GM12878 (cell line): ENCODE results near the gene CYP46A1. TPM values are rescaled to one million over a fixed set of nuclear protein-coding genes. Genes with fewer than 3 reads are reported as not detected.

Experiments used
- ATAC-seq: fragments of 200-7000 bp; cut with Tn5 transposase; 3 replicates; pipeline ENCODE4 v1.9.1; 2020; ENCODE audit warnings: mild to moderate bottlenecking, moderate library complexity
- BruUV-seq: library from RNA; stranded (reverse); fragments of 400-500 nt; replicated peaks from 2 replicates; lab custom pipeline; 2021; lab: Mats Ljungman, UMichigan
- CTCF ChIA-PET: fragments of 300-600 bp; sonication (Branson Sonifier 250); formaldehyde crosslinking; extraction: SDS; loops from one replicate; lab custom pipeline; 2021; ENCODE audit warnings: inconsistent platforms; lab: Yijun Ruan, JAX
- POLR2A ChIA-PET: fragments of 350-600 bp; formaldehyde crosslinking; extraction: SDS; loops from one replicate; lab custom pipeline; 2021; ENCODE audit warnings: inconsistent platforms; lab: Charles Lee
- RAD21 ChIA-PET: fragments of 300-600 bp; sonication (Branson Sonifier 250); formaldehyde crosslinking; loops from one replicate; lab custom pipeline; 2023; ENCODE audit warnings: antibody characterized with exemption; ENCODE audit not compliant: unreplicated experiment; lab: Charles Lee
- SMC1A ChIA-PET: fragments of 300-600 bp; sonication (Branson Sonifier 250); formaldehyde crosslinking; loops from one replicate; lab custom pipeline; 2023; ENCODE audit not compliant: unreplicated experiment, uncharacterized antibody; lab: Charles Lee
- DNase-seq: peaks from one replicate; pipeline ENCODE4 v3.0.0-alpha.2; 2011; ENCODE audit warnings: low read depth, low spot score
- FAIRE-seq: peaks from 3 replicates; lab custom pipeline; 2011; peaks lifted over from hg19 to GRCh38; lab: Jason Lieb, UNC
- H2AFZ ChIP-seq: 2 replicates; pipeline ENCODE4 v1.6.0; 2011; ENCODE audit warnings: low read depth, low read length, control low read depth; ENCODE audit not compliant: control insufficient read depth
- H3K27ac ChIP-seq: 2 replicates; pipeline ENCODE4 v1.5.1; 2011; ENCODE audit warnings: control low read depth; ENCODE audit not compliant: control insufficient read depth, insufficient read depth
- H3K27me3 ChIP-seq, 2 experiments: replicated peaks in 1 of 2; 2 replicates each; pipeline versions ENCODE4 v1.6.0 to v1.6.1; 2011; ENCODE audit warnings: low read length in 1 of 2; ENCODE audit not compliant: control insufficient read depth in 2 of 2, insufficient read depth in 2 of 2
- H3K36me3 ChIP-seq, 2 experiments: 2 replicates each; pipeline ENCODE4 v1.5.1; 2011; ENCODE audit warnings: low read length in 1 of 2; ENCODE audit not compliant: control insufficient read depth in 2 of 2, insufficient read depth in 2 of 2
- H3K4me1 ChIP-seq: 2 replicates; pipeline ENCODE4 v1.6.1; 2011; ENCODE audit warnings: mild to moderate bottlenecking, low read length, moderate library complexity, mixed read lengths; ENCODE audit not compliant: control insufficient read depth, insufficient read depth
- H3K4me2 ChIP-seq: 2 replicates; pipeline ENCODE4 v1.6.0; 2011; ENCODE audit warnings: control low read depth; ENCODE audit not compliant: control insufficient read depth, insufficient read depth
- H3K4me3 ChIP-seq: fragments of 200-600 bp; sonication (generic); 2 replicates; pipeline ENCODE4 v1.5.1; 2016
- H3K79me2 ChIP-seq: 2 replicates; pipeline ENCODE4 v1.6.0; 2011; ENCODE audit warnings: low read length; ENCODE audit not compliant: control insufficient read depth, insufficient read depth
- H3K9ac ChIP-seq: 2 replicates; pipeline ENCODE4 v1.8.0; 2011; ENCODE audit warnings: low read length, control low read depth, mixed read lengths; ENCODE audit not compliant: control insufficient read depth, insufficient read depth
- H3K9me3 ChIP-seq: replicated peaks from 3 replicates; pipeline ENCODE4 v1.5.1; 2011; ENCODE audit warnings: mild to moderate bottlenecking, low read length; ENCODE audit not compliant: control insufficient read depth, insufficient read depth
- H4K20me1 ChIP-seq: 2 replicates; pipeline ENCODE4 v1.6.0; 2011; ENCODE audit not compliant: control insufficient read depth, insufficient read depth
- BACH1 ChIP-seq: fragments of 450-650 bp; IDR thresholded peaks from 2 replicates; pipeline ENCODE4 v1.6.1; 2017; ENCODE audit warnings: mild to moderate bottlenecking, borderline replicate concordance
- BHLHE40 ChIP-seq, 2 experiments: fragments of 450-650 bp in 1 of 2; IDR thresholded peaks; 2 replicates each; pipeline ENCODE4 v1.6.1; 2011 to 2017; ENCODE audit warnings: low read depth in 2 of 2, borderline replicate concordance in 1 of 2, improper control_type of control experiment in 1 of 2, low read length in 1 of 2, mild to moderate bottlenecking in 1 of 2
- CREB1 ChIP-seq: IDR thresholded peaks from 2 replicates; pipeline ENCODE4 v1.6.1; 2012; ENCODE audit warnings: low read depth, mild to moderate bottlenecking, inconsistent platforms
- FOS ChIP-seq: IDR thresholded peaks from 3 replicates; pipeline ENCODE4 v1.6.1; 2011; ENCODE audit warnings: borderline replicate concordance; ENCODE audit not compliant: insufficient read length; ENCODE audit errors: extremely low read depth
- HDGF ChIP-seq: fragments of 450-650 bp; IDR thresholded peaks from 2 replicates; pipeline ENCODE4 v1.6.1; 2016; ENCODE audit warnings: antibody characterized with exemption
- NFYA ChIP-seq: IDR thresholded peaks from 2 replicates; pipeline ENCODE4 v1.6.1; 2011; ENCODE audit warnings: low read depth, mild to moderate bottlenecking, low read length, improper control_type of control experiment, borderline replicate concordance
- PML ChIP-seq: IDR thresholded peaks from 2 replicates; pipeline ENCODE4 v1.6.1; 2012; ENCODE audit warnings: low read length, inconsistent platforms
- ZNF274 ChIP-seq: IDR thresholded peaks from one replicate; pipeline ENCODE4 v1.8.0; 2011; ENCODE audit not compliant: insufficient read length, insufficient read depth
- WGBS: methylation state at CpG from one replicate; pipeline ENCODE4 v1.1.6; 2016; ENCODE audit warnings: low lambda C conversion rate; ENCODE audit not compliant: insufficient replicate concordance, insufficient coverage; ENCODE audit errors: missing lambda C conversion rate; 5-methylcytosine and 5-hydroxymethylcytosine counted together
- in situ Hi-C: fragments of 300-500 bp; cut with MboI; formaldehyde crosslinking; loops from 9 replicates; pipeline ENCODE4 v1.14.3; 2018; ENCODE audit warnings: mixed read lengths
- intact Hi-C: fragments of 100-400 bp; cut with micrococcal nuclease; formaldehyde crosslinking; loops from one replicate; pipeline ENCODE4 v1.14.2; 2022; ENCODE audit not compliant: unreplicated experiment
- polyA plus RNA-seq, 11 experiments: library from polyadenylated mRNA; depleted of rRNA in 4 of 11; unstranded in 6 of 11; stranded (reverse) in 5 of 11; fragments of >200 nt; fragmentation: Nextera tagmentation in 4 of 11; fragmentation: Illumina TruSeq in 1 of 11; extraction: Ambion mirVana in 4 of 11; extraction: Trizol in 1 of 11; gene quantifications; 1 replicate in 1 of 11; 2 replicates in 10 of 11; pipeline versions ENCODE4 v1.2.1 to v1.2.3, GENCODE V29; 2011 to 2016; ENCODE audit warnings: inconsistent platforms in 2 of 11, missing spikeins in 2 of 11, low read depth in 1 of 11
- total RNA-seq, 4 experiments: library from RNA; depleted of rRNA in 3 of 4; stranded (reverse); fragments of >200 nt in 3 of 4; fragmentation: Illumina TruSeq in 1 of 4; extraction: Trizol in 1 of 4; gene quantifications; 2 replicates each; pipeline versions ENCODE4 v1.2.1 to v1.2.3, GENCODE V29; 2013 to 2021
- TF ChIP-seq, protein P1 (sequence below): IDR thresholded peaks from 2 replicates; pipeline ENCODE4 v1.6.1; 2011; ENCODE audit warnings: borderline replicate concordance, low read depth, mild to moderate bottlenecking, moderate library complexity, low read length; ENCODE audit not compliant: insufficient read depth, poor library complexity, severe bottlenecking
- TF ChIP-seq, protein P2 (sequence below): IDR thresholded peaks from 2 replicates; pipeline ENCODE4 v1.6.1; 2011; ENCODE audit warnings: mild to moderate bottlenecking, low read depth, low read length, moderate library complexity; ENCODE audit not compliant: insufficient replicate concordance

Gene CYP46A1
- total and polyA plus RNA-seq, 10 of the 15 experiments (the other 5 are each of a cell fraction or from before 2014, with no cell fraction given) = 0.04 to 0.11 TPM; not detected in 8

- Histone ChIP-seq H3K9ac (no peak overlapping the region), H3K4me2 (no peak overlapping the region), H3K79me2 (no peaks in the 10 kb centered on the region), H3K4me3 (no peak overlapping the region), H3K4me1 (peaks cover 8% of the 10 kb centered on the region), H2AFZ (no peak overlapping the region; the same call in 1 of the 2 replicates), H3K27ac (no peak overlapping the region), H4K20me1 (no peaks in the 10 kb centered on the region), H3K27me3 (no peaks in the 10 kb centered on the region), H3K36me3 (no peaks in the 10 kb centered on the region), H3K9me3 (no peaks in the 10 kb centered on the region; the same call in 2 of the 3 replicates)
- POLR2A ChIA-PET = interaction anchor here (0.5 to 0.6 kb wide), 2 partner anchors 22 to 45 kb away, joined by 4 to 6 read pairs; no protein-coding TSS in a partner anchor
- RAD21 ChIA-PET = no interaction called here
- ATAC-seq (peak; percentile 90), FAIRE-seq (no peak), DNase-seq (no peak)
- CTCF ChIA-PET = no interaction called here
- intact Hi-C loops (no loop called here), in situ Hi-C loops (no loop called here)
- TF ChIP-seq BACH1 (no peak), BHLHE40 (IDR thresholded peaks at IDR 0.05; ENCODE audit: borderline replicate concordance in 1 of 2, low read depth in 2 of 2, low read length in 1 of 2) (peak in 1 of 2 experiments; percentile 5; a peak in 1 of 4 replicates)
- no TSS peak for BruUV-seq
- SMC1A ChIA-PET = interaction anchor here (1.2 kb wide), 1 partner anchor 8 kb away, joined by 3 read pairs; no protein-coding TSS in a partner anchor
- 64% methylated on average over 10 of the region's 11 CpGs for WGBS
These were observed 11.4 kb upstream of the CYP46A1 start for GRCh38 chr14:99672506-99673304.

GRCh38 chr14:99673305-99674063 lies 10.6 kb upstream of the CYP46A1 start:
- Histone ChIP-seq H3K27me3 (no peaks in the 10 kb centered on the region), H3K9me3 (peaks cover 2% of the 10 kb centered on the region; the same call in 1 of the 3 replicates), H3K79me2 (no peaks in the 10 kb centered on the region), H3K4me3 (no peak overlapping the region), H3K4me1 (peaks cover 8% of the 10 kb centered on the region), H4K20me1 (no peaks in the 10 kb centered on the region), H3K4me2 (no peak overlapping the region), H3K9ac (no peak overlapping the region), H3K36me3 (no peaks in the 10 kb centered on the region), H3K27ac (no peak overlapping the region), H2AFZ (no peak overlapping the region)
- RAD21 ChIA-PET = no interaction called here
- POLR2A ChIA-PET = interaction anchor here (0.5 to 0.6 kb wide), 2 partner anchors 21 to 45 kb away, joined by 4 to 6 read pairs; no protein-coding TSS in a partner anchor
- CTCF ChIA-PET = no interaction called here
- in situ Hi-C loops (no loop called here), intact Hi-C loops (no loop called here)
- ATAC-seq (no peak), DNase-seq (no peak), FAIRE-seq (no peak)
- WGBS = 56% methylated on average over 6 of the region's 8 CpGs
- SMC1A ChIA-PET = no interaction called here
- BruUV-seq = no TSS peak
- TF ChIP-seq, protein P1, sequence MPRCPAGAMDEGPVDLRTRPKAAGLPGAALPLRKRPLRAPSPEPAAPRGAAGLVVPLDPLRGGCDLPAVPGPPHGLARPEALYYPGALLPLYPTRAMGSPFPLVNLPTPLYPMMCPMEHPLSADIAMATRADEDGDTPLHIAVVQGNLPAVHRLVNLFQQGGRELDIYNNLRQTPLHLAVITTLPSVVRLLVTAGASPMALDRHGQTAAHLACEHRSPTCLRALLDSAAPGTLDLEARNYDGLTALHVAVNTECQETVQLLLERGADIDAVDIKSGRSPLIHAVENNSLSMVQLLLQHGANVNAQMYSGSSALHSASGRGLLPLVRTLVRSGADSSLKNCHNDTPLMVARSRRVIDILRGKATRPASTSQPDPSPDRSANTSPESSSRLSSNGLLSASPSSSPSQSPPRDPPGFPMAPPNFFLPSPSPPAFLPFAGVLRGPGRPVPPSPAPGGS = no peak
- no peak for TF ChIP-seq CREB1
- TF ChIP-seq ZNF274 = no peak
- TF ChIP-seq HDGF = no peak
- TF ChIP-seq NFYA = no peak
- TF ChIP-seq, protein P2, sequence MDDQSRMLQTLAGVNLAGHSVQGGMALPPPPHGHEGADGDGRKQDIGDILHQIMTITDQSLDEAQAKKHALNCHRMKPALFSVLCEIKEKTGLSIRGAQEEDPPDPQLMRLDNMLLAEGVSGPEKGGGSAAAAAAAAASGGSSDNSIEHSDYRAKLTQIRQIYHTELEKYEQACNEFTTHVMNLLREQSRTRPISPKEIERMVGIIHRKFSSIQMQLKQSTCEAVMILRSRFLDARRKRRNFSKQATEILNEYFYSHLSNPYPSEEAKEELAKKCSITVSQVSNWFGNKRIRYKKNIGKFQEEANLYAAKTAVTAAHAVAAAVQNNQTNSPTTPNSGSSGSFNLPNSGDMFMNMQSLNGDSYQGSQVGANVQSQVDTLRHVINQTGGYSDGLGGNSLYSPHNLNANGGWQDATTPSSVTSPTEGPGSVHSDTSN = no peak
- TF ChIP-seq FOS = no peak
- TF ChIP-seq PML = no peak
